Esophagus squamous epithelium (tissue), 5 donors: Measurements from ENCODE around the gene CPA2. TPM values are rescaled to one million over a fixed set of nuclear protein-coding genes. Genes with fewer than 3 reads are reported as not detected.
"Not testable (repeated sequence)": the region's sequence is repeated elsewhere in the genome, so short reads cannot be mapped to it uniquely, and the experiment has no call there.

Experiments used
- DNase-seq: peaks from one replicate; lab custom pipeline; 2025; lab: John Stamatoyannopoulos, UW
- H3K27ac ChIP-seq, 4 donors: fragments of 200-600 bp; sonication (generic); one replicate each; pipeline ENCODE4 v1.5.1; 2016 to 2019; ENCODE audit warnings: mild to moderate bottlenecking in 1 of 4
- H3K27me3 ChIP-seq, 4 donors: fragments of 200-600 bp; sonication (generic); 1 replicate in 3 of 4; 2 replicates in 1 of 4; pipeline versions ENCODE4 v1.5.1 to v1.6.0; 2017 to 2021; ENCODE audit warnings: antibody characterized with exemption in 1 of 4
- H3K36me3 ChIP-seq, 3 donors: fragments of 200-600 bp; sonication (generic); one replicate each; pipeline ENCODE4 v1.5.1; 2016 to 2019
- H3K4me1 ChIP-seq, 3 donors: fragments of 200-600 bp; sonication (generic); one replicate each; pipeline ENCODE4 v1.5.1; 2017 to 2019
- H3K4me3 ChIP-seq, 4 donors: fragments of 200-600 bp; sonication (generic); 1 replicate in 3 of 4; 2 replicates in 1 of 4; pipeline ENCODE4 v1.5.1; 2016 to 2019; ENCODE audit warnings: mild to moderate bottlenecking in 2 of 4, moderate library complexity in 1 of 4
- H3K9me3 ChIP-seq, 3 donors: fragments of 200-600 bp; sonication (generic); one replicate each; pipeline ENCODE4 v1.5.1; 2016 to 2019
- POLR2A ChIP-seq, 4 donors: fragments of 450-650 bp; IDR thresholded peaks; one replicate each; pipeline ENCODE4 v1.6.1; 2017; ENCODE audit warnings: antibody characterized with exemption in 4 of 4, mild to moderate bottlenecking in 4 of 4, moderate library complexity in 3 of 4
- WGBS, 2 donors: methylation state at CpG; one replicate each; pipeline ENCODE4 v1.1.5; 2018; 5-methylcytosine and 5-hydroxymethylcytosine counted together
- intact Hi-C: fragments of 100-400 bp; cut with DNase I; formaldehyde crosslinking; loops from one replicate; pipeline ENCODE4 v1.15.0; 2022
- total RNA-seq, 4 donors: library from RNA; depleted of rRNA; stranded (reverse); fragments of >200 nt; gene quantifications; one replicate each; pipeline ENCODE4 v1.1.0, GENCODE V29; 2016
- TF ChIP-seq, protein P1 (sequence below), 6 experiments: fragments of 450-650 bp in 4 of 6; fragments of 200-600 bp in 2 of 6; sonication (generic) in 2 of 6; IDR thresholded peaks; one replicate each; pipeline ENCODE4 v1.5.1; 2016 to 2019; ENCODE audit warnings: antibody characterized with exemption in 6 of 6, mild to moderate bottlenecking in 4 of 6, moderate library complexity in 4 of 6
- donor health status: DM: yes; HTN: yes; CAD: no.

CPA2 gene
- total RNA-seq, 4 donors from 2014 or later = not detected

DNA sequence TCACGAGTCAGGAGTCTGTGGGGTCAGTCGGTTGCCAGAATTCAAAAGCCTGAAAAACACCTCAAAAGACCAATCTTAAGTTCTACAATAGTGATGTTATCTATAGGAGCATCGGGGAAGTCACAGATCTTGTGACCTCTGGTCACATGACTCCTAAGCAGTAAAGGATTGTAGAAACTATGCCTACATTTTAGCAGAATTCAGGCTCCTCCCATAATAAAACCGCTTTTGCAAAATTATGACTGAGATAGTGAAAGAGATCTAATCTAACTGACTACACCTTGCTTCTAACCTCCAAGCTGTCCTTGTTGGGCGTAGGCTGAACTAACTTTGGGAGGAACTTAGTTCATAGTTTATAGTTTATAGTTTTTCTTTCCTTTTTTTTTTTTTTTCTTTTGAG, 42.5 kb upstream of the CPA2 start:
- H3K27me3 ChIP-seq = no peaks in the 10 kb centered on the region
- no peak overlapping the region for H3K27ac ChIP-seq
- H3K36me3 ChIP-seq = no peaks in the 10 kb centered on the region
- no peaks in the 10 kb centered on the region for H3K4me1 ChIP-seq
- TF ChIP-seq POLR2A (IDR thresholded peaks at IDR 0.05) = no peak
- TF ChIP-seq, protein P1, sequence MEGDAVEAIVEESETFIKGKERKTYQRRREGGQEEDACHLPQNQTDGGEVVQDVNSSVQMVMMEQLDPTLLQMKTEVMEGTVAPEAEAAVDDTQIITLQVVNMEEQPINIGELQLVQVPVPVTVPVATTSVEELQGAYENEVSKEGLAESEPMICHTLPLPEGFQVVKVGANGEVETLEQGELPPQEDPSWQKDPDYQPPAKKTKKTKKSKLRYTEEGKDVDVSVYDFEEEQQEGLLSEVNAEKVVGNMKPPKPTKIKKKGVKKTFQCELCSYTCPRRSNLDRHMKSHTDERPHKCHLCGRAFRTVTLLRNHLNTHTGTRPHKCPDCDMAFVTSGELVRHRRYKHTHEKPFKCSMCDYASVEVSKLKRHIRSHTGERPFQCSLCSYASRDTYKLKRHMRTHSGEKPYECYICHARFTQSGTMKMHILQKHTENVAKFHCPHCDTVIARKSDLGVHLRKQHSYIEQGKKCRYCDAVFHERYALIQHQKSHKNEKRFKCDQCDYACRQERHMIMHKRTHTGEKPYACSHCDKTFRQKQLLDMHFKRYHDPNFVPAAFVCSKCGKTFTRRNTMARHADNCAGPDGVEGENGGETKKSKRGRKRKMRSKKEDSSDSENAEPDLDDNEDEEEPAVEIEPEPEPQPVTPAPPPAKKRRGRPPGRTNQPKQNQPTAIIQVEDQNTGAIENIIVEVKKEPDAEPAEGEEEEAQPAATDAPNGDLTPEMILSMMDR (IDR thresholded peaks at IDR 0.05) = no peak
- no peak overlapping the region for H3K4me3 ChIP-seq
- no peaks in the 10 kb centered on the region for H3K9me3 ChIP-seq
- no peak for DNase-seq
- intact Hi-C loops = no loop called here
- 85% methylated on average over 5 of the region's 5 CpGs for WGBS, 2 donors

- 64 to 77% methylated on average over 3 of the region's 3 CpGs for WGBS, 2 donors
- H3K36me3 ChIP-seq, H3K4me3 ChIP-seq, H3K27me3 ChIP-seq, H3K4me1 ChIP-seq, H3K9me3 ChIP-seq, DNase-seq, intact Hi-C loops, H3K27ac ChIP-seq: not testable (repeated sequence)
Observed at GRCh38 chr7:130224923-130225322, 41.7 kb upstream of the CPA2 start.

GRCh38 chr7:130226333-130226732, 40.3 kb upstream of the CPA2 start:
- Histone ChIP-seq H3K27ac (no peak overlapping the region), H3K27me3 (no peaks in the 10 kb centered on the region), H3K36me3 (no peaks in the 10 kb centered on the region), H3K4me3 (no peak overlapping the region), H3K4me1 (no peaks in the 10 kb centered on the region), H3K9me3 (no peaks in the 10 kb centered on the region)
- 79 to 100% methylated on average over 1 of the region's 1 CpG for WGBS, 2 donors
- TF ChIP-seq, protein P1 (IDR thresholded peaks at IDR 0.05) = no peak
- TF ChIP-seq POLR2A (IDR thresholded peaks at IDR 0.05) = no peak
- intact Hi-C loops = no loop called here
- DNase-seq = no peak

DNA sequence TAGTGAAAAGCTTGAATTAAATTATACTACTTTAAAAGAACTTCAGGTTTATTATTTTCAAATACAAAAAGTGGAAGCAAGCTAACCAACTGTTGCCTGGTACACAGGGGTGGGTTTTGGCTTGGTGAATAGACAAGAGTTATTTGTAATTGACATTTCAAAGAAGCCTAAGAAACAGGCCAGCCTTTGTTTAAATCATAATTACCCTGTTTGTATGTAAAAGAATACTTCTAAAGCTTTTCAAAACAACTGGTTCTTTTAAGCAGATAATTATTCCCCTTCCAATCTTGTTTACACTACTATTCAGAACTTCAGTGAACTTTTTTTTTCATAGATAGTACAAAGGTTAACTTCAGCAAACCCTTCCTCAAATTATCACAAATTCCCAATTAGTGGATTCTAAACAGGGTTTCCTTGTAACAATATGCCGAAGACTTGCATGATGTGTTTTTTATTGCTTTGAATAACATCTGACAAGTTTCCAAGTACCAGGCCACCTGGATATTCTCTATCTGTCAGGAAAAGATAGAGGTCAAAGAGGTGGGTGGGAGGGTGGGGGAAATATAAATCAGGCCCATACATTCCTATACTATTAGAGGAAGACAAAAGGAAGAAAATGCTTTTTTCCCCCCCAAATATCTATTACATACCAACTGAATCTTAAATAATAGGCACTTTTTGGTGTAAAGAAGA, 38.6 kb upstream of the CPA2 start:
- H3K27ac ChIP-seq = no peak overlapping the region
- H3K4me3 ChIP-seq = no peak overlapping the region
- no peaks in the 10 kb centered on the region for H3K36me3 ChIP-seq
- H3K4me1 ChIP-seq = no peaks in the 10 kb centered on the region
- 69 to 81% methylated on average over 1 of the region's 1 CpG for WGBS, 2 donors
- no peaks in the 10 kb centered on the region for H3K9me3 ChIP-seq
- intact Hi-C loops = no loop called here
- no peak for DNase-seq
- H3K27me3 ChIP-seq = no peaks in the 10 kb centered on the region
- TF ChIP-seq, protein P1 (IDR thresholded peaks at IDR 0.05) = no peak
- TF ChIP-seq POLR2A (IDR thresholded peaks at IDR 0.05) = no peak

DNA sequence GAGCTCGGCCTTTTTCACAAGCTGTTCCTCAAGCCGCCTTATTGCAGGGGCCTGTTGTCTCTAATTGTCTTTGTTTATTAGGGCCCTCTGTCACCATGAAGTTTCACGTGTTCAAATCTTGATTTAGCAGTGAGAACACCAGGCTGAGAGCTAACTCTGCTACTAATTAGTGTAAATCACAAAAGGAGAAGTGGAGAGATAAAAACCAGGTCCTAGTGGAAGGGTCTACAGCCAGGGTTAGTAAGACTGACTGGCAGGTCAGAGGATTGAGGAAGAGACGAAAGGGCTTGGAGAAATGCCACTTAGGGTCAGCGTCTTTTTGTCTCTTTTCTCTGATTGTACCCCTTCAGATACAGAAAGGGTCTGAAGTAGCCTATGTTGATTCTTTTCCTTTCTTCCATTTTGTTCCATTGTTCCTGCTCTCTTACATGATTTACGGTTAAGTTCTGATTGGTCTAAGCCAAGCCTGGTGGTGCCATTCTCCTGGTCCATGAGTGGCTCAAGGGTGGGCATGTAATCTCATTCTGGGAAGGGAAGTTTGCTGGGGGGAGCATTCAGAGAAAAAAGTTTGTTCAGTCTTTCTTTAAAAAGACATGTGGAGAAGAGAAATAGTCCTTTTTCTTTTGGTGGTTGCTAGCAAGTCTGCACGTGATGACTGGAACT, 37.7 kb upstream of the CPA2 start:
- Histone ChIP-seq H3K4me3 (no peak overlapping the region), H3K27ac (no peak overlapping the region), H3K9me3 (no peaks in the 10 kb centered on the region), H3K27me3 (no peaks in the 10 kb centered on the region), H3K36me3 (no peaks in the 10 kb centered on the region), H3K4me1 (no peaks in the 10 kb centered on the region)
- TF ChIP-seq, protein P1 (IDR thresholded peaks at IDR 0.05) = no peak
- TF ChIP-seq POLR2A (IDR thresholded peaks at IDR 0.05) = no peak
- intact Hi-C loops = no loop called here
- WGBS, 2 donors = 61 to 78% methylated on average over 6 to 7 of the region's 7 CpGs
- DNase-seq = no peak

DNA sequence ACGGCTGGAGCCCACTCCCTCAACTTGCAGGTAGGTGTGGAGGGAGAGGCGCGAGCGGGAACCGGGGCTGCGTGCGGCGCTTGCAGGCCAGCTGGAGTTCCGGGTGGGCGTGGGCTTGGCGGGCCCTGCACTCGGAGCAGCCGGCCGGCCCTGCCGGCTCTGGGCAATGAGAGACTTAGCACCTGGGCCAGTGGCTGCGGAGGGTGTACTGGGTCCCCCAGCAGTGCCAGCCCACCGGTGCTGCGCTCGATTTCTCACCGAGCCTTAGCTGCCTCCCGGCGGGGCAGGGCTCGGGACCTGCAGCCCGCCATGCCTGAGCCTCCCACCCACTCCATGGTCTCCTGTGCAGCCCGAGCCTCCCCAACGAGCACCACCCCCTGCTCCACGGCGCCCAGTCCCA, 36.7 kb upstream of the CPA2 start:
- DNase-seq, H3K27me3 ChIP-seq, H3K4me1 ChIP-seq, H3K27ac ChIP-seq, H3K9me3 ChIP-seq, intact Hi-C loops, H3K36me3 ChIP-seq, H3K4me3 ChIP-seq: not testable (repeated sequence)
- no CpG with 5 or more reads among the region's 28 CpGs for WGBS, 2 donors
